GM23248 (cell line): ENCODE results near the gene RAB36. TPM values are rescaled to one million over a fixed set of nuclear protein-coding genes. Genes with fewer than 3 reads are reported as not detected.

Experiments
- DNase-seq: peaks from one replicate; pipeline ENCODE4 v3.0.0-alpha.2; 2015
- H2AFZ ChIP-seq: fragments of 200-600 bp; sonication (generic); 2 replicates; pipeline ENCODE4 v1.6.1; 2016; ENCODE audit warnings: antibody characterized with exemption
- H3F3A ChIP-seq: fragments of 200-600 bp; sonication (generic); 2 replicates; pipeline ENCODE4 v1.6.1; 2016; ENCODE audit warnings: mild to moderate bottlenecking, antibody characterized with exemption, mixed run types; ENCODE audit not compliant: insufficient read depth
- H3K27ac ChIP-seq: fragments of 200-600 bp; sonication (generic); 2 replicates; pipeline ENCODE4 v1.5.1; 2016; ENCODE audit warnings: mild to moderate bottlenecking
- H3K27me3 ChIP-seq: fragments of 200-600 bp; sonication (generic); replicated peaks from 2 replicates; pipeline ENCODE4 v1.6.1; 2016; ENCODE audit warnings: mild to moderate bottlenecking; ENCODE audit not compliant: insufficient read depth
- H3K36me3 ChIP-seq: fragments of 200-600 bp; sonication (generic); 2 replicates; pipeline ENCODE4 v1.6.1; 2016; ENCODE audit warnings: low read depth, mild to moderate bottlenecking
- H3K4me1 ChIP-seq: fragments of 200-600 bp; sonication (generic); 2 replicates; pipeline ENCODE4 v1.6.1; 2016; ENCODE audit warnings: mild to moderate bottlenecking; ENCODE audit not compliant: insufficient read depth
- H3K4me2 ChIP-seq: fragments of 200-600 bp; sonication (generic); one replicate; pipeline ENCODE4 v1.6.1; 2016; ENCODE audit warnings: mild to moderate bottlenecking; ENCODE audit not compliant: unreplicated experiment
- H3K4me3 ChIP-seq: fragments of 200-600 bp; sonication (generic); 2 replicates; pipeline ENCODE4 v1.5.1; 2016; ENCODE audit warnings: mild to moderate bottlenecking
- H3K79me2 ChIP-seq: fragments of 200-600 bp; sonication (generic); 2 replicates; pipeline ENCODE4 v1.6.1; 2016; ENCODE audit warnings: mild to moderate bottlenecking; ENCODE audit not compliant: insufficient read depth
- H3K9ac ChIP-seq: fragments of 200-600 bp; sonication (generic); 2 replicates; pipeline ENCODE4 v1.6.1; 2016; ENCODE audit warnings: mild to moderate bottlenecking
- H3K9me2 ChIP-seq: fragments of 200-600 bp; sonication (generic); 2 replicates; pipeline ENCODE4 v1.6.1; 2016; ENCODE audit warnings: mixed run types, mild to moderate bottlenecking, moderate library complexity; ENCODE audit not compliant: insufficient read depth
- H3K9me3 ChIP-seq: fragments of 200-600 bp; sonication (generic); one replicate; pipeline ENCODE4 v1.6.1; 2017; ENCODE audit warnings: low read depth
- H4K20me1 ChIP-seq: fragments of 200-600 bp; sonication (generic); 2 replicates; pipeline ENCODE4 v1.6.0; 2016; ENCODE audit not compliant: insufficient read depth
- EZH2 ChIP-seq: fragments of 200-600 bp; sonication (generic); IDR thresholded peaks from 2 replicates; pipeline ENCODE4 v1.6.1; 2018; ENCODE audit warnings: antibody characterized with exemption, mild to moderate bottlenecking; ENCODE audit not compliant: insufficient read depth, poor library complexity, severe bottlenecking
- EZH2phosphoT487 ChIP-seq: fragments of 200-600 bp; sonication (generic); IDR thresholded peaks from 2 replicates; pipeline ENCODE4 v1.6.1; 2018; ENCODE audit warnings: antibody characterized with exemption, moderate library complexity, mild to moderate bottlenecking, low read depth; ENCODE audit not compliant: insufficient read depth
- WGBS, 2 experiments: methylation state at CpG; one replicate each; pipeline ENCODE4 v1.1.6; 2015 to 2017; ENCODE audit warnings: low lambda C conversion rate in 2 of 2, low coverage in 1 of 2; ENCODE audit errors: missing lambda C conversion rate in 2 of 2; 5-methylcytosine and 5-hydroxymethylcytosine counted together
- in situ Hi-C: fragments of 300-500 bp; cut with MboI; formaldehyde crosslinking; loops from 2 replicates; pipeline ENCODE4 v1.15.0; 2020
- polyA plus RNA-seq: library from polyadenylated mRNA; unstranded; fragments of >200 nt; fragmentation: Nextera tagmentation; extraction: Ambion mirVana; gene quantifications from 2 replicates; pipeline ENCODE4 v1.2.1, GENCODE V29; 2016
- total RNA-seq: library from RNA; depleted of rRNA; stranded (reverse); fragments of >200 nt; shearing (Covaris generic); gene quantifications from 2 replicates; pipeline ENCODE4 v1.2.3, GENCODE V29; 2014

The RAB36 gene
- total and polyA plus RNA-seq, 2 experiments from 2014 or later: 3.5 to 6.8 TPM

GRCh38 chr22:23169043-23169406, 23.7 kb downstream of the RAB36 start:
- no peaks in the 10 kb centered on the region for H3K9me2 ChIP-seq
- no peak for DNase-seq
- H3K27me3 ChIP-seq: no peaks in the 10 kb centered on the region
- no peak overlapping the region for H3K4me2 ChIP-seq
- H3K9ac ChIP-seq: no peak overlapping the region
- no peak for TF ChIP-seq EZH2
- no peak for TF ChIP-seq EZH2phosphoT487
- no peaks in the 10 kb centered on the region for H4K20me1 ChIP-seq
- H3K79me2 ChIP-seq: no peaks in the 10 kb centered on the region
- 73 to 80% methylated on average over 4 of the region's 4 CpGs for WGBS, 2 experiments
- H3K9me3 ChIP-seq: no peaks in the 10 kb centered on the region
- H3F3A ChIP-seq: no peaks in the 10 kb centered on the region
- in situ Hi-C loops: no loop called here
- no peak overlapping the region for H3K4me3 ChIP-seq
- no peak overlapping the region for H3K27ac ChIP-seq
- no peaks in the 10 kb centered on the region for H3K36me3 ChIP-seq
- no peaks in the 10 kb centered on the region for H3K4me1 ChIP-seq
- no peak overlapping the region for H2AFZ ChIP-seq

GRCh38 chr22:23175817-23176644, 30.8 kb downstream of the RAB36 start:
- WGBS, 2 experiments: 71 to 77% methylated on average over 10 of the region's 10 CpGs
- Histone ChIP-seq H3K9me2 (no peaks in the 10 kb centered on the region), H4K20me1 (no peaks in the 10 kb centered on the region), H3F3A (peaks cover 8% of the 10 kb centered on the region; the same call in 1 of the 2 replicates), H2AFZ (no peak overlapping the region), H3K4me2 (no peak overlapping the region), H3K36me3 (no peaks in the 10 kb centered on the region), H3K4me1 (no peaks in the 10 kb centered on the region; the same call in 1 of the 2 replicates), H3K9me3 (no peaks in the 10 kb centered on the region), H3K27ac (no peak overlapping the region), H3K9ac (no peak overlapping the region), H3K79me2 (no peaks in the 10 kb centered on the region), H3K4me3 (no peak overlapping the region), H3K27me3 (no peaks in the 10 kb centered on the region)
- DNase-seq: no peak
- no peak for TF ChIP-seq EZH2phosphoT487
- no peak for TF ChIP-seq EZH2
- in situ Hi-C loops: loop anchor here (5.0 to 25.0 kb wide), 2 partner anchors 96 to 361 kb away; no protein-coding TSS in a partner anchor

- Histone ChIP-seq H3K9me3 (no peaks in the 10 kb centered on the region), H3K4me3 (no peak overlapping the region), H3K9ac (no peak overlapping the region), H4K20me1 (no peaks in the 10 kb centered on the region), H2AFZ (no peak overlapping the region), H3K27ac (no peak overlapping the region), H3K79me2 (peaks cover 4% of the 10 kb centered on the region), H3K4me2 (no peak overlapping the region), H3F3A (peaks cover 8% of the 10 kb centered on the region; the same call in 1 of the 2 replicates), H3K27me3 (no peaks in the 10 kb centered on the region), H3K4me1 (no peaks in the 10 kb centered on the region; the same call in 1 of the 2 replicates), H3K9me2 (no peaks in the 10 kb centered on the region), H3K36me3 (no peaks in the 10 kb centered on the region)
- TF ChIP-seq EZH2 (no peak), EZH2phosphoT487 (no peak)
- in situ Hi-C loops: loop anchor here (5.0 to 25.0 kb wide), 2 partner anchors 96 to 361 kb away; no protein-coding TSS in a partner anchor
- 79% methylated on average over 9 of the region's 9 CpGs for WGBS, 2 experiments
- no peak for DNase-seq
Observed at GRCh38 chr22:23176645-23177027, 31.4 kb downstream of the RAB36 start.

GRCh38 chr22:23177197-23177596, 31.9 kb downstream of the RAB36 start:
- no peaks in the 10 kb centered on the region for H3K9me3 ChIP-seq
- H3K27me3 ChIP-seq: no peaks in the 10 kb centered on the region
- H3K9ac ChIP-seq: no peak overlapping the region
- peaks cover 8% of the 10 kb centered on the region; the same call in 1 of the 2 replicates for H3F3A ChIP-seq
- TF ChIP-seq EZH2phosphoT487 (no peak), EZH2 (no peak)
- H3K9me2 ChIP-seq: no peaks in the 10 kb centered on the region
- in situ Hi-C loops: loop anchor here (5.0 to 25.0 kb wide), 2 partner anchors 95 to 360 kb away; no protein-coding TSS in a partner anchor
- no peak overlapping the region for H3K4me3 ChIP-seq
- H3K4me2 ChIP-seq: no peak overlapping the region
- WGBS, 2 experiments: 72 to 84% methylated on average over 4 of the region's 4 CpGs
- no peak overlapping the region for H3K27ac ChIP-seq
- H3K36me3 ChIP-seq: no peaks in the 10 kb centered on the region
- no peaks in the 10 kb centered on the region for H4K20me1 ChIP-seq
- no peak overlapping the region for H2AFZ ChIP-seq
- DNase-seq: no peak
- H3K4me1 ChIP-seq: peaks cover 5% of the 10 kb centered on the region
- peaks cover 10% of the 10 kb centered on the region for H3K79me2 ChIP-seq
